ENCODE measurements around the gene PTPRK.
A peak's percentile ranks its signal among the peaks of the same experiment; 100 is the strongest.

Gene PTPRK

GRCh38 chr6:128239146-128239545 is 281.3 kb downstream of the PTPRK start:
- no peak for DNase-seq

- no peak for DNase-seq
Observed at GRCh38 chr6:128238225-128238624, 282.2 kb downstream of the PTPRK start.

- peak; percentile 19 for DNase-seq
Observed at GRCh38 chr6:128235556-128235955, 284.8 kb downstream of the PTPRK start.

- no peak for DNase-seq
Observed at GRCh38 chr6:128233531-128233930, 286.9 kb downstream of the PTPRK start.

- no peak for DNase-seq
Observed at GRCh38 chr6:128230267-128230989, 290.0 kb downstream of the PTPRK start.

GRCh38 chr6:128225612-128226011 is 294.8 kb downstream of the PTPRK start:
- DNase-seq = no peak

GRCh38 chr6:128216917-128217316 is 303.5 kb downstream of the PTPRK start:
- no peak for DNase-seq

- DNase-seq = peak; percentile 59
Observed at GRCh38 chr6:128209771-128210170, 310.6 kb downstream of the PTPRK start.

GRCh38 chr6:128208851-128209580 is 311.4 kb downstream of the PTPRK start:
- DNase-seq = peak; percentile 39

- DNase-seq = peak; percentile 31
Observed at GRCh38 chr6:128208078-128208477, 312.3 kb downstream of the PTPRK start.

- no peak for DNase-seq
Observed at GRCh38 chr6:128206610-128207426, 313.6 kb downstream of the PTPRK start.

- DNase-seq = peak; percentile 35
Observed at GRCh38 chr6:128204616-128205015, 315.8 kb downstream of the PTPRK start.

GRCh38 chr6:128202169-128202765 is 318.1 kb downstream of the PTPRK start:
- no peak for DNase-seq

- no peak for DNase-seq
Observed at GRCh38 chr6:128200789-128201188, 319.6 kb downstream of the PTPRK start.

GRCh38 chr6:128199461-128199860 is 320.9 kb downstream of the PTPRK start:
- DNase-seq = no peak

- DNase-seq = no peak
Observed at GRCh38 chr6:128192972-128193371, 327.4 kb downstream of the PTPRK start.

GRCh38 chr6:128188678-128189077 is 331.7 kb downstream of the PTPRK start:
- no peak for DNase-seq

- no peak for DNase-seq
Observed at GRCh38 chr6:128186729-128187128, 333.7 kb downstream of the PTPRK start.

- DNase-seq = no peak
Observed at GRCh38 chr6:128179876-128180438, 340.4 kb downstream of the PTPRK start.

GRCh38 chr6:128174724-128175123 is 345.7 kb downstream of the PTPRK start:
- DNase-seq = no peak

- peak; percentile 11 for DNase-seq
Observed at GRCh38 chr6:128172752-128173682, 347.4 kb downstream of the PTPRK start.

GRCh38 chr6:128172081-128172480 is 348.3 kb downstream of the PTPRK start:
- no peak for DNase-seq

Measured in fibroblast of upper back skin (primary cell).